GM19035 (cell line): ENCODE measurements around the gene SMIM9.
"Not testable (repeated sequence)": the region's sequence is repeated elsewhere in the genome, so short reads cannot be mapped to it uniquely, and the experiment has no call there.

ENCODE experiments used
- ATAC-seq: cut with Tn5 transposase; IDR thresholded peaks from one replicate; pipeline ENCODE4 v1.9.1; 2021; ENCODE audit not compliant: unreplicated experiment

The SMIM9 gene

DNA sequence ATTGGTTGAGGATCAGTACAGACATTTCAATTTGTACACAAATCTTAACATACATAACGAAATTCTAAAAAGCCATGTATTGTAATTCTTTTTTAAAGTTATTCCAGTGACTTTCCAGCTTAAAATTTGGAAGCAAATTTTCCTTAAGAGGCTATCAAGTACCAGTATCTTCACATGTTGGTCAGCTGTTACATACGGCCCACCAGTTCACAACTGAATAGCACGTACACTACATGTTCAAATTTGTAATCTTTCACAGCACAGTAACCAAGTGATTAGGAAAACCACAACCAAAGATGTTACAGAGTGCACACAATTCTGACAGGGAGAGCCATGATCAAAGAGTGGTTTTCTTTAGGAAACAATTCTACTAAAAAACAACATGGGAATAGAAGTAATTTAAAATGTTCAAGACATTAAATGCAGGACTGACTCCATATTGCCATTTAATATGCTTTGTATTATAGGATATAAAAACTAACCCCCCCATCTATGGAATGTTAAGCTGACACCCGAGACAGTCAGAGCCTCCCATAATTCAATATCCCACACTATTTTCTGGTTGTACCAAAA lies 18.1 kb downstream of the SMIM9 start:
- ATAC-seq = not testable (repeated sequence)

DNA sequence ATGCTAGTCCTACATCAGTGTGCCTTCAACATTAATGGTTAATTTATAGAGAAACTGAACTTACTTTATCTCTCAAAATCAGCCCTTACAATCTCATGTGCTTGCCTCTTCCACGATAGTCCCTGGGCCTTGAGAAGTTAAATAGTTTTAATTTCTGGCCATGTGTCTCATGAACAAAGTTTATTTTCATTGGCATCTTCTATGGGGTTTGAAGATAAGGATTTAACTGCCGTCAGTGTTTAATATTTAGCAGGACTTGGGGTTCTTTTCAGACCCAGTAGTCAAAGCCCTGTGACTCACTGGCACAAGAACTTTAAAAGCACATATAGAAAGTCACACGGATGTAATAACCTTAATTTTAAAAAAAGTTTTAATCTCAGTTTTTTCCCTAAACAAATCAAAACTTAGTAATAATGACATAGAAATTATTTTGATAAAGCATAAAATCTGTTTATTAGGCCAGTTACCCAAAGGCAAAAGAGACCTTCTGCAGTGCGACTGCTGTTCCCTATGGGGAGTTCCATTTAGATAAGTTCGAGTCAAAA lies 19.1 kb downstream of the SMIM9 start:
- ATAC-seq = no peak

DNA sequence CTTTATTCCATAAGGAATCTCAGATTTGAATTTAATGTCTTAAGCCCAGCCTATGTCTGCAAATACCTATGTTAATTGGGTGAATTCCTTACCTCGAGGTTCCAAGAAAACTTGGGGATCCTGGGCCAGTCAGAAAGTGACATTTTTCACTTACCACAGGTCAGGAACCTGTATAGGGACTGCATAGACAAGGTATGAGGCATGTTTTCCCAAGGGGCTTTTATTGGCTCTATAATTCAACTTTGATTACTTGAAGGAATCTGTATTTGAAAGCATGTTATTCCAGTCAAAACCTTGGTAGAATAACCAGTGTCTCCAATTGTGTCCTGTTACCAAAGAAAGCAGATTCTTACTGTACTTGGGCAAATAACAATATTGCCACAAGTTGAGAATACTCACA lies 20.7 kb downstream of the SMIM9 start:
- ATAC-seq = no peak

DNA sequence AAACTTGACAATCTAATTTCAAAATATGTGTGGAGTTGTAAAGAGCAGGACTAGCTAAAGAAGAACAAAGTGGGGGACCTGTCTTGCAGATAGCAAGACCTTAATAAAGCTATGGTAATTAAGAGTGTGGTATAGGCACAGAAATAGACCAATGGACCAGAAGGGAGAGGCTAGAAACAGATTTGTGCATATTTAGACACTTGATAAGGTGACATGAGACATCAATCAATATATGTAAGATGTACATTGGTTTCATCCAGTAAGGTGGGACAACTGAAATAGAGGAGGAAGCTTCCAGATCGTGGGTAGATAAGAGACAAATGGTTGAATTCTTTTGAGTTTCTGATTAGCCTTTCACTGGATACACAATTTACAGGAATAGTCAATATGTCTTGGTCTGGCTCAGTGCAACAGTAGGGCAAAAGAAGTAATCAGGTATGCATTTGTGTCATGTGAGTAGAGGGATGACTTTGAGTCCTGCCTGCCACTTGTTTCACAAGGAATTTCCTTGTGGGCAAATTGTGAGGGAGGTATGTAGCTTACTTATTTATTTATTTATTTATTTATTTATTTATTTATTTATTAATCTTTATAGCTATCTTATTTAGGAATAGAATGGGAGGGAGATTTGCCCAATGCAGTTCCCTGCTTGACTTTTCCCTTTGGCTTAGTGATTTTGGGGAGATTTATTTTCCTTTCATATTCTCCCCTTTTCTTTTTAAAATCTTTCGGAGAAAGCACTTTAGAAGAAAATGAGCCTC lies 21.9 kb downstream of the SMIM9 start:
- no peak for ATAC-seq

DNA sequence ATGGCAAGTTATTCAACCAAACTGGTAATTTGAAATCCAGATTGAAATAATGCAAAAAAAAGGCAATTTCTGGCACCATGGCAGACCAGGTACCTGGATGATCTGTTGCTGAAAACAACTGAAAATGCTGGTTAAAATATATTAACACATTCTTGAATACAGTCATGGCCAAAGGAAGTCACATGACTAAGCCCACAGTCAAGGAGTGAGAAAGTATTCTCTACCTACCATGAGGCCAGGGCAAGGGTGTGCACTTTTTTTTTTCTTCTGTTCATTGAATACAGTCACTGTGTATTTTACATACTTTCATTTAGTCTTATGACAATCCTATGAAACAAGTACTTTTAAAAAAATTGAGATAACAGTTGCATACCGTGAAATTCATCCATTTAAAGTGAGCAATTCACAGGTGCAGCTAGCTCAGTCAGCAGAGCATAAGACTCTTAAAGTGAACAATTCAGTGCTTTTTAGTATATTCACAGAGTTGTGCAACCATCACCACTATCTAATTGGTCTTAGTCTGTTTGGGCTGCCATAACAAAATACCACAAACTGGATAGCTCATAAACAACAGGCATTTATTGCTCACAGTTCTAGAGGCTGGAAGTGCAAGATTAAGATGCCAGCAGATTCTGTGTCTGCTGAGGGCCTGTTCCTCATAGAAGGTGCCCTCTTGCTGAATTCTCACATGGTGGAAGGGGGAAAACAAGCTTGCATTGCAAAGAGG lies 24.4 kb downstream of the SMIM9 start:
- no peak for ATAC-seq

DNA sequence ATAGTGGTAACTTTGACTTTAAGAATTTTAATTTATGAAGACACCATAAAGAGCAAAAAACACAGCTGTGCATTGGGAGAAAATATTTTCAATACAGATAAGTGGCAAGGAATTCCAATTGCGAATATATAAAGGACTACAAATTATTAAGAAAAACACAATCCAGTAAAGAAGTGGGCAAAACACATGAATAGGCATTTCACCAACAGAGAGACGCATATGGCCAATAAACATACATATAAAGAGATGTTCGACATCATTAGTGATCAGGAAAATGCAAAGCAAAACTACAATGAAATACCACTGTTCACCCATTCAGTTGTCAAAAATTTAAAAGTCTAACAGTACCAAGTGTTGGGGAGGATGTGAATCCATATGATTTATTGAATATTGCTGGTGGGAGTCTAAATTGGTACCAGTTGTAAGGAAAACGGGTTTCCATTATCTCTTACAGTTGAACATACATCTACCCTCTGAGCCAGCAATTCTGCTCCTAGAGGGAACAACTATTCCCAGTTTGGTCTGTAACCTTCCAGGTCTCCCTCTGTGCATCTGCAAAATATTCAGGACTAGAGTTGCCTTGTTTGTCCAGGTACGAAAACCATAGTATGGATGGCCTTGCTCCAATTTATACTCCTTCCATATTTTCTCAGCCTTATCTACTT lies 27.5 kb downstream of the SMIM9 start:
- ATAC-seq = no peak

DNA sequence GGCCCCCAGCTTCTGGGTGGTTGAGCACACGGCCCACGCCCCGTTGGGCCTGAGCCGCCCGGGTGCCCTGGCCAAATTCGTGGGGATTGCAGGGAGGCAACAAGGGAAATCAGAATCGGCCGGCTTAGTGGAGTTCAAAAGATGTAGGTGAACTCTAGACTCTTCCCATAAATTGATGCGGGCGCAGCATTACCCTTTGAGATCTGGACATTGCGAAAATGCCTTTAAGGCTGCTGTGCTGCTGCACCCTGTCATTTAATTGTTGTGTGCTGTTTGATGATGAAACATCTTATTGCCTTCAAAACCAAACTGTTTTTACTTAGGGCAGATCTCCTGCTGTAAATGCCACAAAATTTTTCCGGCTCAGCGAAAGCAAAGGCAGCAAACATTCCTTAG lies 28.8 kb downstream of the SMIM9 start:
- no peak for ATAC-seq

DNA sequence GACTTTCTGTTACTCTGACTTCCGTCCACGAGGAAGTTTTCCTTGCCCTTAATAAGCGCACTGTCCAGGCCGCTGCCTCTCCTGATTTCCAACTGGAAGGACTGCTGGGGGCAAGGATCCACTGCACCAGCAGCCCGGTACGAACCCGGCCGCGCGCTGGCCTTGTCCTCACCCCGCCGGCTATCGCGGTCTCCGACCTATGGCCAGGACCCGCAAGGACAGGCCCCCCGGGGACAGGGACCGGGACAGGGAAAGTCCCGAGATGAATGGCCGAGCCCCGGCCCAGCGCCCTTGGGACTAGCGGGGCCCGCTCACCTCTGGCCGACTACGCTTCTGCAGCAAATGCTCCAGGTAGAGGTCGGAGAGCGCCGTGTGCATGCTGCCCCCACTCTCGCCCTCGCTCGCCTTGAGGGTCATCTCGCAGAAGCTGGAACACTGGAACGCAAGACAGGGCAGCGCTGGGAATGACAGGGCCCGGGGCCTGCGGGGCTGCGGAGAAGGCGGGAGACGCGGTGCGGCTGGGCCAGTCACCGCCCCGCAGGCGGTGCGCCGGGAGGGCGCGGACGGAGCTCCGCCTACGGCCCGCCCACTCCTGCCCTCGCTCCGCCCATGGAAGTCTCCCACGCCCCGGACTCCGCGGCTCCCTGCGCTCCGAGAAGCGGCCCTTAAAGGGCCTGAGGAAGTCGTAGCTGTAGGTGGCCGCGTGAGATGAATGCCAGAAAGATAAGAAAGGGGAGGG lies 29.3 kb downstream of the SMIM9 start, which contains the start of gene MPP1:
MPP1 (minus strand) TSS at position 529 of the 739 bp plus-strand sequence; CDS start at position 417, 112 bp downstream.
- peak; percentile 90 for ATAC-seq

DNA sequence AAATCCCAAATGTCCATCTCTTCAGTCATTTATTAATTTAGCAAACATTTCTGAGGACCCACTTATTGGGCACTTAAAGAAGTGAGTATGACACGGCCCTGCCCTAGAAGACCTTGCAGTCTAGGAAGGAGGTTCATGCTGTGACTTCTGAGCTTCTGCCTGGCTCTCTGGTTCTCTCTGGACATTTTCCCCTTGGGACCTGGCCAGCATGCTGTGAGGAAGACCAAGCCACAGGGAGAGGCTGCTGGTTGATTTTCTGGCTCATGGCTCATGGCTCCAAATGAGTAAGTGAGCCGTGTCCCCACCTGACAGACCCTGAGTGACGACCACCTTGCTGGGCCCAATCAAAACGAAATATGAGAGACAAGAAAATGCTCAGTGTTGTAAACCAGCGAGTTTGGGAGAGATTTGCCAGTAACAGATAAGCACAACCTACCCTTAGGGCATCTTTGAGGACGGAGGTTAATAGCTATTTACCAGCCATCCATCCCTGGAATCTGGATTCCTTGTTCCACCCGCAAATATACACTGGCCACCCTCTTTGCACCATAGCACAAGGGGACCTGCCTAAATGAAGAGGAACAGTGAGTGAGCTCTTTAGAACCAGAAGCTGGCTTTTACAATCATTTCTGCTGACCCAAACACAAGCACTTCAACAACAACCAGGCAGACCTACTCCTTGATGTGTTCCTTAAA lies 30.1 kb downstream of the SMIM9 start:
- no peak for ATAC-seq

DNA sequence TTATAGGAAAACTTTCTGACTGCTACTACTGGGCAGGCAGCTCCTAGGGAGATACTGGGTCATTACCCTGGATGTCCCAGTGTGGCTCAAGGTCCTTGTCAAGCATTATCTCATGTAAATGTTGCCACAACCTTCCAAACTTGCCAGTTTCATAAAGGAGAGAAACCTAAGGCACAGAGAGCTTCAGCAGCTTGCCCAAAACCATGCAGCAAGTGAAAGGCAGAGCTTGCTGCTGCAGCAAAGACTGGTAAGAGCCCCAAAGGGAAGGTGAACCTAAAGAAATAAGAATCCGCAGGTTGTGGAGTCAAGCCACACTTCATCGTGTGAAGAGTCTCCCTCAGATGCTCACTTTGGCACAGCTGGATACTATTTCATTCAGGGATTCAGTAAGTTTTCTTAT lies 31.5 kb downstream of the SMIM9 start:
- no peak for ATAC-seq

DNA sequence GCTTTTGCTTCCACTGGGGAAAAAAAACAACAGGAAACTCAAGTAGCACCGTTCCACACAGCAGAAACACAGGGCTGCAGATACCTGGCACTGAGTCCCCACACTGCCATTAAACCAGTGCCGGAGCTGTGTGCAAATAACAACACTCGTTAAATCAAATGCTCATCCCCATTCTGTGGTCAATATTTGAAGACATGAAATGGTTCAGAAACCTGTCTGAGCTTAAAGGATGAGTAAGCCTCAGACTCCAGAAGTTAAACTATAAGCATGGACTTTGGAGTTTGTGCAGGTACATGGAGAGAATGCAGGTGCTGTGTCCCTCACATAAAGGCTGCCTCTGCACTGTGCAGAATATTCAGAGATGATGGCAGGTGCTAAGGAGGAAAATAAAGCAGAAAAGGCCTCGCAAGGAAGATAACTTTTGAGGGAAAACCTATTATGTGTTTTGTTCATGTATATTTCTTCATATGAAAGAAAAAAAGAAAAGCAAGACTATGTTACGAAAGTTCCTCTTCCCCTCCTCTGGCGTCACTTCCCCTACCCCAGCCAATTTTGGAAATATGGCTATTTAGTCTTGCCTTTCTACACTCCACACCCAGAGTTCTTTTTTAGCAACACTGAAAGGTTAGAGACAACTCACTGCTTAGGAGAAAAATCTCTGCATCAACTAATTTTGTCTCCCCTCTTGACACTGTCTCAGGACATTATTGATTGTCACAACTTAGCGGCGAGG lies 33.8 kb downstream of the SMIM9 start:
- ATAC-seq = no peak

DNA sequence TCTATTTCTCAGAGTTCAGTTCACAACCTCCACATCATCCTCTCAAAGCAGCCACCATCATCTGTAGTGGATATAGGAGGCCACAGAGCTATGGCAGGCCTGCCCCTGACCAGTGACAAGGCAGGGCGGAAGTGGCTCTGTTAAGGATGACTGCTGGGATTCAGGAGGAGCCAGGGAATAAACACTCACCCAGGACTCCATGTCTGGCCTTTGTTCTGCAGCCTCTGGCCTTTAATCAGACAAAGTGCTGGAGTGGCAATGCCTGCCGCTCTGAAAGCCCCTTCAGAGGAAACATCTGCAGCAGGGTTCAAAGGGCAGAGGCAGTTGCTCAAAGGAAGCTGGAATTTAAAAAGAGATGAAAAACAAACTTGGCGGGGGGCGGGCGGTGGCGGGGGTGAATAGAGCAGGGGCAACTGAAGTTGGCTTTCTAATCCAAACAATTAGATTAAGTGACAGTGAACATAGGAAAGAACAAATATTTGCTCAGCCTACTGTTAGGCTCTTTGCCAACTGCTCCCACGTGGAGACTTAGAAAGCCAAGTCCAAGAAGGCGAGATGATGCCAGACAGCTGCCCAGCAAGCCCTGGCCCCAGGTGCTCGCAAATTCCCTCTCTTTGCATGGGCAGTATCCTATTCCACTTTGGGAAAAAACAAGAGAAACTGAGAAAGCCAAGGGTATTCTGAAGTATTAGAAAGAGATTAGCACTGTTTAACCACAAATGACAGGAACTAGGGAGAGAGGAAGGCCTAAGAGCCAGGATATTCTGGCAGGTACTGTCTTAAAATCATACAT lies 34.7 kb downstream of the SMIM9 start:
- ATAC-seq = no peak

DNA sequence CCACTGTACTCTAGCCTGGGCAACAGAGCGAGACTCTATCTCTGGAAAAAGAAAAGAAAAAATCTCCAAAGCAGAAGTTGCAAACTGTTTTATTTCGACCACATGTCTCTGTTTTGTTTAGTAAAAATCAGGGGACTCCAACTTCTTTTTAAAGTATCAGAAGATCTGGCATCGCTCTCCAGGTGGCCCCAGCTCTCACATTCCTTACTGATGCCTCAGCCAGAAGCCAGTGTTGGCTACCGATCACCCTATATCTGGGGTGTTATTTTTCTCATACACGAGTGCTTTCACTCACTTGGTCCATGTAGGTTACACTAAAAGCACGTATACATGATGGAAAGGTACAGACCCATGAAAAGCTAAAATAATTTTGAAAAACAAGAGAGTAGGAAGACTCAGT lies 37.5 kb downstream of the SMIM9 start:
- ATAC-seq = no peak

DNA sequence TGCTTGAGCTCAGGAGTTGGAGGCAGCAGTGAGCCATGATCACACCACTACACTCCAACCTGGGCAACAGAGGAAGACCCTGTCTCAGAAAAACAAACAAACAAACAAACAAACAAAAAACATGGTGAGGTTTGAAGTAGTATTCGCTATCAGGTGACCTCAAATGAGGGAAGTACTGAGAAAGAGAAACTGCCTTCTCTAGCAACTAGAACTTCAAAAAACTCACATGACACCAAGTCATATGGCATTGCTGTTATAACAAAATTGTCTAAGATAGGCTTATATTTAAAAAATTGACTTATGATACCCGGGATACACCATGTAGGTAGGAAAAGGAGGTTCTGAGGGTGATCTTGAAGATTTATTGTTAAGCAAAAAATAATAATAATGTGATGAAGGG lies 39.4 kb downstream of the SMIM9 start:
- no peak for ATAC-seq

DNA sequence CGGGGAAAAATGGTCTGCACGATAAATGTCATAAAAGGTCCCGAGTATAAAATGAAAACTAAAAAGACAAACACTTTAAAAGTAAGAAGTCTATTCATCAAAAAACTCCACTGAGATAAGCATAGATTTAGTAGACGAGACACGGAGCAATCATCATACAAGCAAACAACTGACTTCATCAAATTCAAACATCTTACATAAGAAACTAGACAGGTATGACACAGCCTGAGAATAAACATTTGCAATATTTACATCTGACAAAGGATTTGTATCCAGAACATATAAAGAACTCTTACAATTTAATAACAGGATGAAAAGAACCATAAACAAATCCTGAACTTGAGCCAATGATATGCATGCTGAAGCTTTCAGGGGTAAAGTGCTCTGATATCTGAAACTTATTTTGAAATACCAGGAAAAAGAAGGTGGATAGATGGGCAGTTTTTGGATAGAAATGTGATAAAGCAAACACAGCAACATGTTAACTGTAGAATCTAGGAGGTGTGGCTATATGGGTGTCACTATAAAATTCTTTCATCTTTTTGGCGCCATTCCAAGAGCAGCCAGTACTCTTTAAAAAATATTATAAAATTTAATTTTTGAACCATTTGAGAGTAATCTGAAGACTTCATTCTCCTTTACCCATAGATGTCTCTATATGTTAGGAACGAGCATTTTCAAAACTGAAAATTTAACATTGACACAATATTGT lies 41.2 kb downstream of the SMIM9 start:
- no peak for ATAC-seq

DNA sequence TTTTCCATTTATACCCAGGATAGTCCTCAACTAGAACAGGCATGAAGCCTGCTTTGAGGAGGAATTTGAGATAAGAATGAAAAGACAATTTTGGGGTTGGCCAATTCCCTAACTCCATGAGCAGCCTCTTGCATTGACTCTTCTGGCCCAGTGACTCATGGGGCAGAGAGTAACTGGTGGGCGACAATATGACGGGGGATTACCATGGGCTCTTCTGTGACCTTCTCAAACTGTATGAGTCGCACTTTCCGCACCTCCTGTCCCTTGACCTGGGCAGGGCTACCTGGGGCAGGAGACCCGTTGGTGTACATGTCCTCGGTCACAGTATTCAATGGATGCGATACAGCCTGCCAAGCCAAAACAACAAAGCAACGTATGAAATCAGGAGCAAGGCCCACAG lies 42.5 kb downstream of the SMIM9 start:
- ATAC-seq = no peak

DNA sequence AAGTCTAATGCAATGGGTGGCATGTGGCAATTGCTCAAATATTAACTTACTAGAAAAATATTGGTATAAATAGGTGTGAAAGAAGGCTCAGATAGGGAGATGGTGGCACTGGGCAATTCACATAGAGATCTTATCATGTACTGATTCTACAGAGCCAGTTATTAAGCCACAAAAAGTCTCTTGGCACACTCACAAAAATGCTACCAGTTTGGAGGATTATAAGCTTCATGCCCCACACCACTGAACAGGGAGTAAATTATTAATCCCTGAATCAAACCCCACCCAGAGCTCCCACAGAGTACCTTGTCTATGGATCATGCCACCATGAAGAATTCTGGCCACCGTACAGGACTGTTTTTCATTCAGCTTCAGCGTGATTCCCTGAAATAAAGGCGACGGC lies 43.0 kb downstream of the SMIM9 start:
- no peak for ATAC-seq

DNA sequence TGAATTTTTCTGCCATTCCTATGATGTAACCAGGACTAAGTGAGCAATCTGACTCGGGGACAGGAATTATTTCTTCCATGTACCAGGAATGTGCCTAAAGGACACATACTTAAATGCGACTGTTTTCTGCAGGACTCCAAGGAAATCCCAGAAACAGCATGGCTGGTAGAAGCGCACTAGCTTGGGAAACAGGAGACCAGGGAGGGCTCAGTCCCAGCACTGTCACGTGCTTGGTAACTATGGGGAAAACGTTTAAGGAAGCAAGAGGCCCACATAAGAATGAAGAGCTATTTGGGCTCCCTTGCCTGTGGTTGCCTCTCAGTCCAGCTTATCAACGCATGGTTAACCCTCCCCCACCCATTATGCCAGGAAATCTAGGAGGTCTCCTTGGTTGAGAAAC lies 48.7 kb downstream of the SMIM9 start:
- ATAC-seq = no peak
